Measurements from ENCODE around the gene RNF183.

DNA sequence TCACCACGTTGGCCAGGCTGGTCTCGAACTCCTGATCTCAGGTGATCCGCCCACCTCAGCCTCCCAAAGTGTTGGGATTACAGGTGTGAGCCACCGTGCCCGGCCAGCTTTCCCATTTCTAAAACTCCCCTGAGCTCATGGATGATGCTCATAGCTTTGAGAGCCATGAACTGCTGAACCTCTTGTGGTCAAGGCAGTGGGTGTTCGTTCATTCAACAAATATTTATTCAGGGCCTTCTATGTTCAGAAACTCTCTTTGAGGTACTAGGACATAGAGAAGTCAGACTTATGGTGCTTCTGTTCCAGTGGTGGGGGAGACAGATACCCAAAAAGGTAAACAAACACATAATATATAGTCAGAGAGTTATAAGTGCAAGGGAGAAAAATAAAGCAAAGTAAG lies 48.8 kb upstream of the RNF183 start:
- TF ChIP-seq CTCF (IDR thresholded peaks at IDR 0.05; ENCODE audit: low read depth, low read length, poor library complexity, severe bottlenecking) (no peak), EZH2phosphoT487 (IDR thresholded peaks at IDR 0.05; ENCODE audit: borderline replicate concordance, low read length) (no peak)

Measured in DOHH2 (cell line).